Breast epithelium (tissue), 3 donors: Measurements from ENCODE around the gene GOLGA6L10.

Experiments used
- POLR2A ChIP-seq: fragments of 450-650 bp; IDR thresholded peaks from one replicate; pipeline ENCODE4 v1.6.1; 2016; ENCODE audit warnings: antibody characterized with exemption, mild to moderate bottlenecking, moderate library complexity
- POLR2AphosphoS5 ChIP-seq, 3 donors: sonication (generic); formaldehyde crosslinking; IDR thresholded peaks; one replicate each; pipeline ENCODE4 v1.6.1; 2017; ENCODE audit warnings: antibody characterized with exemption in 3 of 3
- TF ChIP-seq, protein P1 (sequence below), 3 donors: fragments of 450-650 bp; IDR thresholded peaks; one replicate each; pipeline ENCODE4 v1.5.1; 2016 to 2017; ENCODE audit warnings: antibody characterized with exemption in 3 of 3, mild to moderate bottlenecking in 3 of 3, moderate library complexity in 3 of 3

DNA sequence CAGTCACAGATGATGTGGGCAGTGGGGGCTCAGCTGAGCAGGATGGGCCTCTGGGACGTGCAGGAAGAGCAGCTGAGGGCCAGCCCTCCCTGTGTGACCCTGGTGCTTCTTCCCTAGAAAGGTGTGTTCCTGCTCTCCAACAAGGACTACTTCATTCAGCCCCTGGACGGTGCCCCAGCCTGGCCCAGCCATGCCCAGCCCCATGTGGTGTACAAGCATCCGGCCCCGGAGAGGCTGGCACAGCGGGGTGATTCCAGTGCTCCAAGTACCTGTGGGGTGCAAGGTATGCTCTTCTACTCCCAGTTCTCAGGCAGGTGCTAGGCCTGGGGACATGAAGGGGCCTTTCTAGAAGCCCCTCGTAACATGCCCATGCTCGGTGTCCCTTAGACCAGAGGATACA, 48.4 kb downstream of the GOLGA6L10 start:
- TF ChIP-seq, protein P1, sequence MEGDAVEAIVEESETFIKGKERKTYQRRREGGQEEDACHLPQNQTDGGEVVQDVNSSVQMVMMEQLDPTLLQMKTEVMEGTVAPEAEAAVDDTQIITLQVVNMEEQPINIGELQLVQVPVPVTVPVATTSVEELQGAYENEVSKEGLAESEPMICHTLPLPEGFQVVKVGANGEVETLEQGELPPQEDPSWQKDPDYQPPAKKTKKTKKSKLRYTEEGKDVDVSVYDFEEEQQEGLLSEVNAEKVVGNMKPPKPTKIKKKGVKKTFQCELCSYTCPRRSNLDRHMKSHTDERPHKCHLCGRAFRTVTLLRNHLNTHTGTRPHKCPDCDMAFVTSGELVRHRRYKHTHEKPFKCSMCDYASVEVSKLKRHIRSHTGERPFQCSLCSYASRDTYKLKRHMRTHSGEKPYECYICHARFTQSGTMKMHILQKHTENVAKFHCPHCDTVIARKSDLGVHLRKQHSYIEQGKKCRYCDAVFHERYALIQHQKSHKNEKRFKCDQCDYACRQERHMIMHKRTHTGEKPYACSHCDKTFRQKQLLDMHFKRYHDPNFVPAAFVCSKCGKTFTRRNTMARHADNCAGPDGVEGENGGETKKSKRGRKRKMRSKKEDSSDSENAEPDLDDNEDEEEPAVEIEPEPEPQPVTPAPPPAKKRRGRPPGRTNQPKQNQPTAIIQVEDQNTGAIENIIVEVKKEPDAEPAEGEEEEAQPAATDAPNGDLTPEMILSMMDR (IDR thresholded peaks at IDR 0.05) = no peak
- no peak for TF ChIP-seq POLR2AphosphoS5 (IDR thresholded peaks at IDR 0.05)
- TF ChIP-seq POLR2A = no peak
